D721Med (cell line): Measurements from ENCODE around the gene LEAP2.

Source experiments
- DNase-seq: peaks from one replicate; pipeline ENCODE4 v3.0.0; 2011; ENCODE audit warnings: low spot score; ENCODE audit not compliant: insufficient read length
- FAIRE-seq: peaks from 2 replicates; lab custom pipeline; 2011; peaks lifted over from hg19 to GRCh38; lab: Jason Lieb, UNC
- TF ChIP-seq, protein P1 (sequence below): IDR thresholded peaks from 2 replicates; pipeline ENCODE4 v1.5.1; 2012; ENCODE audit warnings: mild to moderate bottlenecking, control low read depth; ENCODE audit not compliant: insufficient read depth; ENCODE audit errors: missing control alignments

Gene LEAP2

DNA sequence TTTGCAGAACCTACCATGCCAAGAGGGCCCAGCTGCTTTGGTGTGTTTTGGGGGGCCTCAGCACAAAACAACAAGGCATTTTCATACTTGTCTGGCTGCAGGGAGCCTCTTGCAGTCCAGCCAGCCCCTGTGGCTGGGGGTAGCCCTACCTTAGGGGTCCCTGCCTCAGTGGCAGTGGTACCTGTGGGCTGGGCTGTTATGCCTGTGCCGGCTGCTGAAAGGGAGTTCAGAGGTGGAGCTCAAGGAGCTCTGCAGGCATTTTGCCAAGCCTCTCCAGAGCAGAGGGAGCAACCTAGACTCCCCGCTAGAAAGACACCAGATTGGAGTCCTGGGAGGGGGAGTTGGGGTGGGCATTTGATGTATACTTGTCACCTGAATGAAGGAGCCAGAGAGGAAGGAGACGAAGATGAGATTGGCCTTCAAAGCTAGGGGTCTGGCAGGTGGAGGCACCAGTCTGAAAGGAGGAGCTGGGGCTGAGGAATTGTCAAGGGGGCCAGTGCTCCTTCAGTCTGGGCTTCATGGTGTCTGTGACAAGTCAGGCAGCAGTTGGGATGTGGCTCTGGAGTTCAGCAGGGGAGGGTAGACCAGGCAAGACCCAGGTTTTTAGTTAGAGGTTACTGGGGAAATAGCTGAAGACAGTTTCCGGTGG is 44.5 kb upstream of the LEAP2 start:
- TF ChIP-seq, protein P1, sequence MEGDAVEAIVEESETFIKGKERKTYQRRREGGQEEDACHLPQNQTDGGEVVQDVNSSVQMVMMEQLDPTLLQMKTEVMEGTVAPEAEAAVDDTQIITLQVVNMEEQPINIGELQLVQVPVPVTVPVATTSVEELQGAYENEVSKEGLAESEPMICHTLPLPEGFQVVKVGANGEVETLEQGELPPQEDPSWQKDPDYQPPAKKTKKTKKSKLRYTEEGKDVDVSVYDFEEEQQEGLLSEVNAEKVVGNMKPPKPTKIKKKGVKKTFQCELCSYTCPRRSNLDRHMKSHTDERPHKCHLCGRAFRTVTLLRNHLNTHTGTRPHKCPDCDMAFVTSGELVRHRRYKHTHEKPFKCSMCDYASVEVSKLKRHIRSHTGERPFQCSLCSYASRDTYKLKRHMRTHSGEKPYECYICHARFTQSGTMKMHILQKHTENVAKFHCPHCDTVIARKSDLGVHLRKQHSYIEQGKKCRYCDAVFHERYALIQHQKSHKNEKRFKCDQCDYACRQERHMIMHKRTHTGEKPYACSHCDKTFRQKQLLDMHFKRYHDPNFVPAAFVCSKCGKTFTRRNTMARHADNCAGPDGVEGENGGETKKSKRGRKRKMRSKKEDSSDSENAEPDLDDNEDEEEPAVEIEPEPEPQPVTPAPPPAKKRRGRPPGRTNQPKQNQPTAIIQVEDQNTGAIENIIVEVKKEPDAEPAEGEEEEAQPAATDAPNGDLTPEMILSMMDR: no peak
- FAIRE-seq: no peak

DNA sequence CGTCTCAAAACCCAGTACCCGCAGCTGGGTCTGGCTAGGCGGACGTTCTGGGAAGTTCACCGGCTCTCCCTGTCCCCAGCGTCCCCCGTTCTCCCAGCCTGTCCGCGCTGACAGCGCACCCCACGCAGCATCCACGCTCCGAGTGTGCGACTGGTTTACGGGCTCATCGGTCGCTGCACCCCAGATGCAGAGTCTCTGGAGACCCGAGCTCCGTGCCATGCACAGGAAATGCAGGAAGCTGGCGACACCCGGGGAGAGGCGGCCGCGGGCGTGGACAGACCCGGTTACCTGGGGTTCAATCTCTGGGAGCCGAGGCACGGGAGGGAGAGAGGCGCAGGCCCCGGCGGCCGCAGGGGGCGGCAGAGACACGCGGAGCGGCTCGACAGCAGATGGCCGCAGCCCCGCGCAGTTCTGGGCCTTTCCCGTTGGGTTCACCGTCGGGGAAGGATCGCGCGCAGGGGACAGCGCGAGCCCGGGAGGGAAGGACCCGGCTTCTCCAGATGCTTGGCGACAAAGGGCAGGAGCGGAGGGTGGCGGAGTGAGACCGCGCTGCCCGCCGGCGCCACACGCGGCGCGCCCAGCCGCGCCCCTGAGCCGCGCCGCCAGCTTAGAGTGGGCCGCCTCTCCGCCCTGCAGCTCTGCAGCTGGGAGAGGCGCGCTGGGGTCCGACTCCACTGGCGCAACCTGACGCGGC is 43.6 kb upstream of the LEAP2 start:
- FAIRE-seq (no peak), DNase-seq (peak; percentile 91)
- TF ChIP-seq, protein P1: peak; percentile 66

More for the DNA sequence above, 44.5 kb upstream of the LEAP2 start:
- no peak for DNase-seq

DNA sequence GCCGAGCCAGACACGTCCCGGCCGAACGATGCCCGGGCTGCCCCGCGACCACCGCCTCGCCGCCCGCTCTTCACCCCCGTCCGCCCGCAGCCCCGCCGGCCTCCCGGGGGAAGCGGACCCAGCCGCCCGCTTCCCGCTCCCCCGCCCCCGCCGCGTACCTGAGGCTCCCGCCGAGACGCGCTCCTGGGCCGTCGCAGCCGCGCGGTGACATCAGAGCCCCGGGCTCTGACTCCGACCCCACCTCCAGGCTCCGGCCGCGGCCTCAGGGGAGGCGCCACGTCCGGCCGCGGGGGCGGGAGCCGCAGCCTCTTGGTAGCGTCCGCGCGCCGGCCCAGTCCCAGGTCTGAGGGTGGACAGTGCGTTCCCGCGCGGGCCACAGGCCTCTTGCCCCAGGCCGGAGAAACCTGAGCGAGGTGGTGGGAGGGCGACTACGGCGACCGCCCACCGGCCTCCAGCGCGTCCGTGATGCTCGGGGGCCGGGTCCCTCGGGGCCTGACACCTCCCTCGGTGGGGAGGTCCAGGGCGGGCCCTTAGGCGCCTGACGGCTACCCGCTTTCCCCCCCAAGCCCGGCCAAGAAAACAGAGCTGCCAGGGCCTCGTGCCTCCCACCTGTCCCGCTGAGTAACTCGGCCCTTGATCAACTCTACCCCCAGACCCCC is 42.9 kb upstream of the LEAP2 start, which contains the start of gene SHROOM1:
SHROOM1 (minus strand) TSS at position 212 of the 659 bp plus-strand sequence. CDS start 4,507 bp downstream, outside the sequence.
- DNase-seq (no peak), FAIRE-seq (no peak)
- TF ChIP-seq, protein P1: no peak

GRCh38 chr5:132831095-132831860 is 42.2 kb upstream of the LEAP2 start:
- DNase-seq: no peak
- TF ChIP-seq, protein P1: no peak
- no peak for FAIRE-seq

DNA sequence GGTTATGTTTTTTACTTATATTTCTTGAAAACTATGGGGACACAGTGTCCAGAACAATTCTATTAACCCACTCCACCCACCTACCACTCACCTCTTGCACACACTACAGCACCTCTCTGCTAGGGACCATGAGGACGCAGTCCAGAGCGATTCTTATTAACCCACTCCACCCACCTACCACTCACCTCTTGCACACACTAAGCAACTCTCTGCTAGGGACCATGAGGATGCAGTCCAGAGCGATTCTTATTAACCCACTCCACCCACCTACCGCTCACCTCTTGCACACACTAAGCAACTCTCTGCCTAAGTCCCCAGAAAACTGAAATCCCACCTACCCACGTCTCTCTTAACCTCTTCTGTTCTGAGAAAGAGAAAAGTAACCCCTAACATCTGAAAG is 40.9 kb upstream of the LEAP2 start:
- no peak for FAIRE-seq
- no peak for DNase-seq
- TF ChIP-seq, protein P1: no peak

GRCh38 chr5:132834057-132834456 is 39.4 kb upstream of the LEAP2 start:
- no peak for FAIRE-seq
- DNase-seq: no peak
- TF ChIP-seq, protein P1: no peak
